ENCODE measurements around the gene ADAM10. TPM values are rescaled to one million over a fixed set of nuclear protein-coding genes. Genes with fewer than 3 reads are reported as not detected.

Gene ADAM10
- total RNA-seq, 1 experiment from 2014 or later = 239 TPM

GRCh38 chr15:58584789-58585461 is 164.6 kb downstream of the ADAM10 start:
- no peak for TF ChIP-seq CTCF (conservative IDR thresholded peaks at IDR 0.05)
- TF ChIP-seq EZH2 (IDR thresholded peaks at IDR 0.05; ENCODE audit: low read depth) = no peak
- DNase-seq = no peak
- intact Hi-C loops (cut with micrococcal nuclease; ENCODE audit: unreplicated experiment) = no loop called here
- CTCF ChIA-PET = interaction anchor here (1.0 to 1.2 kb wide), 2 partner anchors 9 to 43 kb away, joined by 3 read pairs; no protein-coding TSS in a partner anchor
- H3K4me1 ChIP-seq (replicated peaks; ENCODE audit: insufficient read depth) = no peaks in the 10 kb centered on the region
- POLR2A ChIA-PET (ENCODE audit: unreplicated experiment) = interaction anchor here (0.5 kb wide), 1 partner anchor 49 kb away, joined by 5 read pairs; no protein-coding TSS in a partner anchor
- no peak overlapping the region for H3K4me3 ChIP-seq
- BruUV-seq (replicated peaks) = no TSS peak
- no peak overlapping the region for H3K4me2 ChIP-seq
- no peak overlapping the region for H3K27ac ChIP-seq
- H3K36me3 ChIP-seq (ENCODE audit: low read depth) = no peaks in the 10 kb centered on the region
- H3K27me3 ChIP-seq (ENCODE audit: insufficient read depth, low read depth) = no peaks in the 10 kb centered on the region
- H4K20me1 ChIP-seq (ENCODE audit: insufficient read depth) = no peaks in the 10 kb centered on the region
- no peaks in the 10 kb centered on the region for H3K79me2 ChIP-seq (ENCODE audit: low read depth)
- H2AFZ ChIP-seq = no peak overlapping the region
- no peaks in the 10 kb centered on the region for H3K9me3 ChIP-seq (ENCODE audit: insufficient read depth, low read depth)
- H3F3A ChIP-seq (ENCODE audit: insufficient read depth, low read depth) = peaks cover 9% of the 10 kb centered on the region; the same call in 1 of the 2 replicates
- H3K9me2 ChIP-seq (ENCODE audit: insufficient read depth) = no peaks in the 10 kb centered on the region

GRCh38 chr15:58583171-58583908 is 166.2 kb downstream of the ADAM10 start:
- H3K4me2 ChIP-seq = no peak overlapping the region
- H3K9me3 ChIP-seq (ENCODE audit: insufficient read depth, low read depth) = no peaks in the 10 kb centered on the region
- no peaks in the 10 kb centered on the region for H3K36me3 ChIP-seq (ENCODE audit: low read depth)
- no TSS peak for BruUV-seq (replicated peaks)
- ChIA-PET CTCF (no interaction called here), POLR2A (ENCODE audit: unreplicated experiment) (interaction anchor here (0.7 kb wide), 1 partner anchor 191 kb away, joined by 3 read pairs; no protein-coding TSS in a partner anchor)
- intact Hi-C loops (cut with micrococcal nuclease; ENCODE audit: unreplicated experiment) = no loop called here
- H3K79me2 ChIP-seq (ENCODE audit: low read depth) = no peaks in the 10 kb centered on the region
- no peak overlapping the region for H3K27ac ChIP-seq
- no peak for DNase-seq
- H3K4me3 ChIP-seq = no peak overlapping the region
- no peak for TF ChIP-seq EZH2 (IDR thresholded peaks at IDR 0.05; ENCODE audit: low read depth)
- no peak for TF ChIP-seq CTCF (conservative IDR thresholded peaks at IDR 0.05)
- no peaks in the 10 kb centered on the region for H3K4me1 ChIP-seq (replicated peaks; ENCODE audit: insufficient read depth)
- H3K27me3 ChIP-seq (ENCODE audit: insufficient read depth, low read depth) = no peaks in the 10 kb centered on the region
- no peaks in the 10 kb centered on the region for H3K9me2 ChIP-seq (ENCODE audit: insufficient read depth)
- H2AFZ ChIP-seq = no peak overlapping the region
- H4K20me1 ChIP-seq (ENCODE audit: insufficient read depth) = no peaks in the 10 kb centered on the region
- peaks cover 9% of the 10 kb centered on the region; the same call in 1 of the 2 replicates for H3F3A ChIP-seq (ENCODE audit: insufficient read depth, low read depth)

- Histone ChIP-seq H3K9me2 (ENCODE audit: insufficient read depth) (no peaks in the 10 kb centered on the region), H3K4me1 (replicated peaks; ENCODE audit: insufficient read depth) (no peaks in the 10 kb centered on the region), H3K27me3 (ENCODE audit: insufficient read depth, low read depth) (no peaks in the 10 kb centered on the region), H3K79me2 (ENCODE audit: low read depth) (no peaks in the 10 kb centered on the region), H2AFZ (no peak overlapping the region), H4K20me1 (ENCODE audit: insufficient read depth) (no peaks in the 10 kb centered on the region), H3K4me3 (no peak overlapping the region), H3K4me2 (no peak overlapping the region), H3F3A (ENCODE audit: insufficient read depth, low read depth) (peaks cover 4% of the 10 kb centered on the region; the same call in 1 of the 2 replicates), H3K9me3 (ENCODE audit: insufficient read depth, low read depth) (no peaks in the 10 kb centered on the region), H3K27ac (no peak overlapping the region), H3K36me3 (ENCODE audit: low read depth) (no peaks in the 10 kb centered on the region)
- intact Hi-C loops (cut with micrococcal nuclease; ENCODE audit: unreplicated experiment) = no loop called here
- no peak for TF ChIP-seq CTCF (conservative IDR thresholded peaks at IDR 0.05)
- TF ChIP-seq EZH2 (IDR thresholded peaks at IDR 0.05; ENCODE audit: low read depth) = no peak
- no TSS peak for BruUV-seq (replicated peaks)
- DNase-seq = no peak
- POLR2A ChIA-PET (ENCODE audit: unreplicated experiment) = no interaction called here
- CTCF ChIA-PET = no interaction called here
Observed at GRCh38 chr15:58582160-58582559, 167.3 kb downstream of the ADAM10 start.

Measured in PC-9 (cell line).